A172 (cell line): ENCODE measurements around the gene CDH16. TPM values are rescaled to one million over a fixed set of nuclear protein-coding genes. Genes with fewer than 3 reads are reported as not detected.
A peak's percentile ranks its signal among the peaks of the same experiment; 100 is the strongest.
"Not testable (repeated sequence)": the region's sequence is repeated elsewhere in the genome, so short reads cannot be mapped to it uniquely, and the experiment has no call there.

Experiments
- DNase-seq: peaks from one replicate; pipeline ENCODE4 v3.0.0-alpha.2; 2015; ENCODE audit warnings: low spot score
- total RNA-seq: library from RNA; depleted of rRNA; stranded (reverse); fragments of >200 nt; shearing (Covaris generic); gene quantifications from 2 replicates; pipeline ENCODE4 v1.2.3, GENCODE V29; 2014

CDH16 gene
- total RNA-seq, 1 experiment from 2014 or later: not detected

DNA sequence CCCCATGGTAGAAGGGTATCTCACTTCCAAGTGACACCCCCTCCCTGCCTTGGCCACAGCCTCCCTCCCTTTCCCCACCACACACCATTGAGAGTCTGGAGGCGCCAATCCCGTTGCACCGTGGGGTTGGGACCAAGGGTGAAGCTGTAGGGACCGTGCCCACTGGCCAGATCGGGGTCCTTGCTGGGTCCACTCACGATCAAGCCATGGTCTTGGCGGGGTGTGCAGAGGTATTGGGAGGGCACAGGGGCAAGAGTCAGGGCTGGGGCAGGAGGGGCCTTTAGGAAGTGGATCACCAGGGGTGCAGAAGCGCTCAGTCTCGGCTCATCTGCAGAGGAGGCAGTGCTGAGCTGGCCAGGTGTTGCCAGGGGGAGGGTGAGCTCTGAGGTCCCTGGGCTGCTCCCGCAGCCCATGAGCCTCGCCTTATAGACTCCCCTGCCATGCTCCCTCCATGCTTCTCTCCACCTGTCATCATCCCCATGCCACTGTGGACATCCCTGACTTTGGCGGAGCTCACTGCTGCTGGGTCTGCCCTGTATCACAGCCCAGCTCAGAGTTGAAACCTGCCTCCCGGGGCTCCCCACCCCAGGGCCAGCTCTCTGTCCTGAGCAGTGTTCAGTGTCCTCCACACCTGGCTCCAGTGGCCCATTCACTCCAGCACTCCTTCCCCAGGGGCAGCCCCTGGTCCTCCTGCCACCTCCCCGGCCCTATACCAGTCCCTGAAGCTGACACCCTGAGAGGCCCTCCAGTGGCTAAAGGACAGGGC lies 8.3 kb downstream of the CDH16 start:
- no peak for DNase-seq

- no peak for DNase-seq
Measured at GRCh38 chr16:66908762-66909559, 9.7 kb downstream of the CDH16 start.

GRCh38 chr16:66908116-66908515 lies 10.6 kb downstream of the CDH16 start:
- no peak for DNase-seq

DNA sequence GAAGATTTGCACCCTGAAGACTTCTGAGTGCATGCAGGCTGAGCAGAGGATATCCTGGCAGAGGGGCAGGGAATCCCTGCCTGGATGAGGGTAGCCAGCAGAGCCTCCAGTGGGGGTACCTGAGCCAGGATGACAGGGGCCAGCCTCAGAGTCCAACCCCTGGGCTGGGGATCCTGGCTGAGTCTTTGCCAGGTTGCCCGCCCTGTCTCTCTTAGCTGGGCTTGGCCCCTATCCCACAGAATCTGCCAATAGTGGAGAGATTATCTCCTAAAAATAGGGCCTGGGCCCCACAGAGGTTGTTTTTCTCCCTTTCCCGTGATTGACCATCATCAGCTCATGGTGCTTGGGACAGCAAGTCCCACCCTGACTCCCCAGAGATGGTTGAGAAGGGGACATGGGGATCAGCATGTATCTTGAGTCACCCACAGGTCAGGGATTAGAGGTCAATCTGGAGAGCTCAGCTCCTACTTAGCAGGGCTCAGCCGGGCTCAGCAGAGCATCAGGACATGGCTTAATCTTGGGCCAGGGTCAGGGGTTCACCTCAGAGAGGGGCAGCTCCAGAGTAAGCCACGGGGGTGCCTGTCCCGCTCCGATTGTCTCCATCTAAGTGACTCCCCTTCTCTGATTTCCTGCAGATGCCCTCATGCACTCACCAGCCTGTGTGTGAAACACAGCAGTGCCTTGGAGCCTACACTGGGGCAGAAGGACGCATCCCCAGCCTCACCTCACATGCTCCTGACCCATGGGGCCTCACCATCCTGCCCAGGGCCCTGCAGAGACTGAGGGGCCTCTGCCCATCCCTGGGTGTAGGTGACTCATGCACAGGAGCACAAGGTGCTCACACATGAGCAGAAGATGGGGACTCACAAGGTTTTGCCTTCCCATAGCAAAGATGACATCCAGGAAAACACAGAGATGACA lies 11.5 kb downstream of the CDH16 start:
- no peak for DNase-seq

DNA sequence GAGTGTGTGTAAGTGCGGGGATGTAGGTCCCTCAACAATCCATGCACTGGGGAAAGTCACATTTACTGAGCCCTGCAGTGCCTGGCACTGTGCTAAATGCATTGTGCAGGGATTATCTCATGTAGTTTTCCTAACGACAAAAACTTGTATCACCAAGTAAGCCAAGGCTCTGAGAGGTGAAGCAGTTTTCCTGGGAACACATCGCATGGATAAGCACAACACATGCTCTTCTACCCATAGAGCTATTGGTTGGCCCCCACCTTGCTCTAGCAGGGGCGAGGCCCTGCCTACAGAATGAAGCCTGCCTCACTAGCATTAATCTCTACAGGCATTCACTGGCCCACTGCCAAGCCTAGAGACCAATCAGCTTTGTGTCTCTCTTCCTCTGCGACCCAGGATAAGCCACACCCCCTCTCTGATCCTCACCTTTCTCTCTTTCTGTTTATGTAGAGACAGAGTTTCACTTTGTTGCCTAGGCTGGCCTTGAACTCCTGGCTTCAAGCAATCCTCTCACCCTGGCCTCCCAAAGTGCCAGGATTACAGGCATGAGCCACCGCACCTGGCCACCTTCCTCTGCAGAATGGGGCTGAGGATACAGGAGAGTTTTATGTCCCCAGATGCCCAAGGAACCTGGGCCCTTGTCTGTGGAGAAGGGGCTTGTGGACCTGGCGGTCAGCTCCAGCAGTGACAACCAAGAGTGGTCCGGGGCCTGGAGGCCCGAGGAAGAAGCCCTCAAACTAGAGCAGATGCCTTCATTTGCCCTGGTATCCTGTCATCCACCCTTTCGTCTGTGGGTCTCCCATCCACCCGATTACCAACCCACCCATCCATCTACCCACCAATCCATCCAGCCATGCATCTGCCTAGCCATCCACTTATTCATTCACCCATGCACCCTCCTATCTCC lies 12.8 kb downstream of the CDH16 start:
- DNase-seq: no peak

GRCh38 chr16:66904846-66905632 lies 13.6 kb downstream of the CDH16 start:
- DNase-seq: no peak

DNA sequence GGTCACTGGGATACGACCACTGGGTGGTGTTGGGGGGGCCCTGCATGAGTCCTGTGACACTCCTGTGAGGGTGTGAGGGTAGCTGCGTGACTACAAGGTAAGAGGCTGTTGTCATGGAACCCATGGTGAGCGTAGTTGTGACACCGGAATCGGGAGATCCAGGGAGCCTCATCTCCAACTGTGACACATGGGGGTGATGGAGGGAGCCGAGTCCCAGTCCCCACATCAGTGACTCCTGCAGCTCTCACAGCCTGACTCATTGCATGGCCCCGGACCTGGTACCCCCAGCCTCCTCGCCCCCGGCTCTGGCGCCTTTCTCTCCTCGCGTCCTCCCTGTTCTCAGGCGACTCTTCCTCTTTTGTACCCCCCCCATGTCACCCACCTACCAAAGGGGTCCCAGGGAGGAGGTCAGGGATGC lies 14.2 kb downstream of the CDH16 start:
- no peak for DNase-seq

DNA sequence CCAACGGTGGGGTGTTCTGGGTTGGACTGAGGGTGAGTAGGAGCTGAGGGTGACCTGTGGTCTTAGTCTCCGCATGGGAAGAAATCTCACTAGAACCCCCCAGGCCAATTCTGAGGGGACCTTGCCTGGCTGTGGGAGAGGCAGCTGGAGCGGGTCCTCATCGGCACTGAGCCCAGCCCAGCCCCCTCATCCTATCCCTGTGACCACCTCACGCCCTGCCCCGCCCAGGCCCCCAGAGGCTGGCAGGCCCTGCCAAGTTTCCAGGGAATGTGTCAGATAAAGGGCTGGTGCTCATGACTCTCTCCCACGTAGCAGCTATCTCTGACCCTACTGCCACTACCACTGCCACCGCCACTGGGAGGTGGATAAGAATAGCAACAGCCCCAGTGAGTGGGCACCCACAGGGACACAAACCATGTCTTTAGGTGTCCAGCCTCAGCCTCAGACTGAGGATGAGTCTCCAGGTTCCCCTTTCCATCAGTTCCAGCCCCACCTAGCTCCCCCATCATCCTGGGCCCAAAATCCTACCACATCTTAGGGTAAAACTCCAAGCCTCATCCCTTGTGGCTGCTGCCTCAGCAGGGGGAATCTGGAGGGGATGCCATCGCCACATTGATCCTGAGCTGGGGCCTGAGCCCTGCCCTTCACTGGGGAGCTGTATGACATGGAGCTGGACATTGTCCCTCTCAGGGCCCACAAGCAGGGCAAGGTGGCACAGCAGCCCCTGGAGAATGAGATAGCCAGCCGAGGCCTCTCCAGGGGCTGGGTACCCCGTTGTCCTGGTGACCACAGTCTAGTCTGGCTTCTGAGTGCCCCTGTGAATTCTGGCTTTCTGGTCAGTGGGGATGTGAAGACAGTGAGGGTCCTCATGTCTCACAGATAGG lies 14.9 kb downstream of the CDH16 start:
- no peak for DNase-seq

GRCh38 chr16:66902648-66903543 lies 15.8 kb downstream of the CDH16 start:
- DNase-seq: no peak

- no peak for DNase-seq
Measured at GRCh38 chr16:66901626-66902025, 17.1 kb downstream of the CDH16 start.

DNA sequence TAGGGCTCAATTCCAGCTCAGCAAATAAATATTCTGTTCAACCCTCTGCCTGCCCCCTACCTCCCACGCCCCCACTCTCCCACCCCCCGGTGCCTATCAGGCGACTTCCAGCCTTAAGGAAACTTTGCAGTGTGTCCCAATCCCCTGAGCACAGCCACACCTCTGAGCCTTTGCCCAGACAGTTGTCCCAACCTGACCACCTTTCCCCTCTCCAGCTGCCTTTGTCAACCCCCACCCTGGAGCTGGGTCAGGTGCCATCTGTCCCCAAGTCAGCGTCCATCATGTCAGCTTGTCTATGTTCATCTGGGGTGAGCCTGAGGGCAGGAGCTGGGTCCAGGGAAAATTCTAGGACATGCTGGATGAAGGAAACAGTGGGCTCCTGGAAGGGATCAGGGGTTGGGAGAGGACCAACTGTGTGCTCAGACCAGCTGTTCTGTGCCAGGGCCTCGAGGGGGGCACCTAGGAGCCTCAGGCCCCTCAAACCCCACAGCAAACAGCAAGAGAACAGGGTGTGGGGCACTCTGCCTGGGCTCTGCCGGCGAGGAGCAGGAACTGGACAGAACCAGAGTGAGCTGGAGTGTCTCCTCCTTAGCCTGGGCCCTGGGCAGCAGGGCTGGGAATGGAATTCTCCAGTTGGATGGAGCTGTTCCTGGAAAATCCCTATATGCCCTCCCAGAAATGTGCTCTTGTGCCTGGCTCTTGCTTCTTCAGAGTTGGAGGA lies 17.8 kb downstream of the CDH16 start:
- no peak for DNase-seq

DNA sequence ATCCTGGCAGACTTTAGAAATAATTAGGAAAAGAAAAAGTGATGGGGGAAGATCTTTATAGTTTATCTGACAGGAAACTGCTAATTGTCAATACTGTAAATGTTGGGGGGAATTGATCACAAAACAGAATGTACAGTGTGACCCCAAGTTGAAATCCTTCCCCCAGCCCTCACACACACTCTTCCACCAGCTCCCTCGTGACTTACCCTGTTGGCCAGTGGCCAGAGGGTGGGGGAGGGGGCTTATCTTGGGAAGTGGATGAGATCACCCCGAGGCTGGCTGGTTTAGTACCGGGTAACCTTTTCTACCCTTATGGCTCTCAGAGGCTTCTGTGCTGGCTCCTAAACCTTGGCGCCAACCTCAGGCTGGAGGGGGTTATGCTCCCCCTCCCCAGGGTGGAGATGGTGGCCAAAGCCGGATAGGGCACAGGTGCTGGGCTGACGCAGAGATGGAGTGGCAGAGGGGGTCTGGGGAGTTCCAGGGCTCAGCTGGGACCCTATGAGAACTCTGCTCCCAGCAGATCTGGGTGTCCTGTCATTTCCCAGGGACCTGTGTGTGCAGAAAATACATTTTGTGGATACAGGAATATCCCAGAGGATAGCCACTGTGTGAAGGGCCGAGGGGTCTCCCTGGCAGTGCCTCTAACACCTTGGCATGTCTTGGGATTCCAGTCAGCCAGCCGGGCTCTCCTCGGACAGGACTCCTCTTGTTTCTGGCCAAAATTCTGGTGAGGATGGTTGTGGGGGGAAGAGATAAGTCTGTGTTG lies 18.6 kb downstream of the CDH16 start:
- peak; percentile 75 for DNase-seq

- no peak for DNase-seq
Measured at GRCh38 chr16:66899310-66899944, 19.3 kb downstream of the CDH16 start.

- DNase-seq: no peak
Measured at GRCh38 chr16:66898933-66899309, 19.8 kb downstream of the CDH16 start.

GRCh38 chr16:66898207-66898606 lies 20.5 kb downstream of the CDH16 start:
- DNase-seq: no peak

DNA sequence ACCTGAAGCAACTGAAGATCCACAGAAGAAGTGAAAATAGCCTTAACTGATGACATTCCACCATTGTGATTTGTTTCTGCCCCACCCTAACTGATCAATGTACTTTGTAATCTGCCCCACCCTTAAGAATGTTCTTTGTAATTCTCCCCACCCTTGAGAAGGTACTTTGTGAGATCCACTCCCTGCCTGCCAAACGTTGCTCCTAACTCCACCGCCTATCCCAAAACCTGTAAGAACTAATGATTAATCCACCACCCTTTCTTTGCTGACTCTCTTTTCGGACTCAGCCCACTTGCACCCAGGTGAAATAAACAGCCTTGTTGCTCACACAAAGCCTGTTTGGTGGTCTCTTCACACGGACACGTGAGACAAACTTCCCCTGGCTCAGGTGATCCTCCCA lies 22.0 kb downstream of the CDH16 start:
- not testable (repeated sequence) for DNase-seq
